SK-N-SH treated with all-trans-retinoic acid at 6 μM for 48 hours (cell line): ENCODE results near the gene B4GALT6.

Source experiments
- ATAC-seq: fragments of 200-7000 bp; cut with Tn5 transposase; 3 replicates; pipeline ENCODE4 v1.9.1; 2020; ENCODE audit warnings: mild to moderate bottlenecking, moderate library complexity
- ARNTL ChIP-seq: fragments of 450-650 bp; formaldehyde crosslinking; IDR thresholded peaks from 2 replicates; pipeline ENCODE4 v1.5.0; 2020; ENCODE audit warnings: low read depth, mild to moderate bottlenecking, moderate library complexity, borderline replicate concordance
- BACH2 ChIP-seq: fragments of 250-450 bp; sonication (Bioruptor Pico); IDR thresholded peaks from 2 replicates; pipeline ENCODE4 v1.9.0; 2021; ENCODE audit warnings: mild to moderate bottlenecking, borderline replicate concordance
- CREB5 ChIP-seq: fragments of 250-450 bp; sonication (Bioruptor Pico); IDR thresholded peaks from 2 replicates; pipeline ENCODE4 v1.5.1; 2020; ENCODE audit warnings: low read depth, mild to moderate bottlenecking, moderate library complexity
- CSDC2 ChIP-seq: fragments of 250-450 bp; sonication (Bioruptor Pico); IDR thresholded peaks from 2 replicates; pipeline ENCODE4 v1.5.0; 2020; ENCODE audit warnings: mild to moderate bottlenecking, moderate library complexity
- CSRNP3 ChIP-seq: fragments of 250-450 bp; sonication (Bioruptor Pico); IDR thresholded peaks from 2 replicates; pipeline ENCODE4 v1.5.1; 2021; ENCODE audit warnings: mild to moderate bottlenecking, moderate library complexity
- ESRRG ChIP-seq: fragments of 250-450 bp; sonication (Bioruptor Pico); IDR thresholded peaks from 2 replicates; pipeline ENCODE4 v1.6.1; 2021; ENCODE audit warnings: mild to moderate bottlenecking
- GLIS3 ChIP-seq: fragments of 250-450 bp; sonication (Bioruptor Pico); IDR thresholded peaks from 2 replicates; pipeline ENCODE4 v1.5.0; 2020; ENCODE audit warnings: mild to moderate bottlenecking, moderate library complexity
- ISL1 ChIP-seq: fragments of 250-450 bp; sonication (Bioruptor Pico); IDR thresholded peaks from 2 replicates; pipeline ENCODE4 v2.1.2; 2022; ENCODE audit warnings: mild to moderate bottlenecking, moderate library complexity
- OSR1 ChIP-seq: fragments of 250-450 bp; sonication (Bioruptor Pico); IDR thresholded peaks from 2 replicates; pipeline ENCODE4 v1.8.0; 2022; ENCODE audit warnings: moderate library complexity, mild to moderate bottlenecking, inconsistent platforms
- PATZ1 ChIP-seq: fragments of 250-450 bp; sonication (Bioruptor Pico); IDR thresholded peaks from 2 replicates; pipeline ENCODE4 v1.8.0; 2020; ENCODE audit warnings: mild to moderate bottlenecking, moderate library complexity, borderline replicate concordance
- POU6F1 ChIP-seq: fragments of 250-450 bp; sonication (Bioruptor Pico); IDR thresholded peaks from 2 replicates; pipeline ENCODE4 v1.8.0; 2021; ENCODE audit warnings: low read depth, mild to moderate bottlenecking, moderate library complexity, borderline replicate concordance
- PPARA ChIP-seq: fragments of 250-450 bp; sonication (Bioruptor Pico); IDR thresholded peaks from 2 replicates; pipeline ENCODE4 v1.5.0; 2020; ENCODE audit warnings: mild to moderate bottlenecking, borderline replicate concordance
- RARB ChIP-seq: fragments of 250-450 bp; sonication (Bioruptor Pico); IDR thresholded peaks from 2 replicates; pipeline ENCODE4 v1.8.0; 2021; ENCODE audit warnings: mild to moderate bottlenecking, moderate library complexity
- SNAI2 ChIP-seq: fragments of 250-450 bp; sonication (Bioruptor Pico); IDR thresholded peaks from 2 replicates; pipeline ENCODE4 v1.5.0; 2020; ENCODE audit warnings: mild to moderate bottlenecking, moderate library complexity
- TCF4 ChIP-seq: fragments of 250-450 bp; sonication (Bioruptor Pico); IDR thresholded peaks from 2 replicates; pipeline ENCODE4 v1.8.0; 2021; ENCODE audit warnings: mild to moderate bottlenecking, moderate library complexity, borderline replicate concordance
- TOX ChIP-seq: fragments of 250-450 bp; sonication (Bioruptor Pico); IDR thresholded peaks from 2 replicates; pipeline ENCODE4 v1.8.0; 2021; ENCODE audit warnings: mild to moderate bottlenecking, moderate library complexity, borderline replicate concordance
- TSHZ2 ChIP-seq: fragments of 250-450 bp; sonication (Bioruptor Pico); IDR thresholded peaks from 2 replicates; pipeline ENCODE4 v1.5.0; 2020; ENCODE audit warnings: mild to moderate bottlenecking, moderate library complexity
- ZC3H10 ChIP-seq: fragments of 250-450 bp; sonication (Bioruptor Pico); IDR thresholded peaks from 2 replicates; pipeline ENCODE4 v1.5.1; 2021; ENCODE audit warnings: mild to moderate bottlenecking, moderate library complexity
- ZFP3 ChIP-seq: fragments of 250-450 bp; sonication (Bioruptor Pico); IDR thresholded peaks from 2 replicates; pipeline ENCODE4 v1.5.0; 2020; ENCODE audit warnings: mild to moderate bottlenecking, moderate library complexity
- ZFP30 ChIP-seq: fragments of 450-650 bp; formaldehyde crosslinking; IDR thresholded peaks from 2 replicates; pipeline ENCODE4 v1.5.0; 2022; ENCODE audit warnings: mild to moderate bottlenecking, moderate library complexity
- ZNF565 ChIP-seq: fragments of 450-650 bp; formaldehyde crosslinking; conservative IDR thresholded peaks from 2 replicates; pipeline ENCODE4 v1.5.0; 2020; ENCODE audit warnings: low read depth, mild to moderate bottlenecking, moderate library complexity
- ZNF70 ChIP-seq: fragments of 450-650 bp; formaldehyde crosslinking; IDR thresholded peaks from 2 replicates; pipeline ENCODE4 v1.5.0; 2020; ENCODE audit warnings: mild to moderate bottlenecking, moderate library complexity
- ZNF8 ChIP-seq: fragments of 450-650 bp; formaldehyde crosslinking; IDR thresholded peaks from 2 replicates; pipeline ENCODE4 v1.5.0; 2020; ENCODE audit warnings: mild to moderate bottlenecking, moderate library complexity

Gene B4GALT6

GRCh38 chr18:31683106-31683505, 1.3 kb downstream of the B4GALT6 start:
- TF ChIP-seq GLIS3: no peak
- no peak for ATAC-seq

- ATAC-seq: no peak
- no peak for TF ChIP-seq ZC3H10 (CRISPR knock-in tag)
- TF ChIP-seq PATZ1: no peak
- TF ChIP-seq POU6F1 (CRISPR knock-in tag): no peak
- TF ChIP-seq ISL1 (CRISPR knock-in tag): no peak
- no peak for TF ChIP-seq ZFP30 (CRISPR knock-in tag)
- TF ChIP-seq GLIS3: no peak
- TF ChIP-seq RARB (CRISPR knock-in tag): no peak
- no peak for TF ChIP-seq ZNF8 (CRISPR knock-in tag)
- TF ChIP-seq CSDC2 (CRISPR knock-in tag): no peak
- no peak for TF ChIP-seq CSRNP3 (CRISPR knock-in tag)
- TF ChIP-seq ZNF70 (CRISPR knock-in tag): no peak
- TF ChIP-seq ZFP3 (CRISPR knock-in tag): no peak
- TF ChIP-seq ZNF565: no peak
- no peak for TF ChIP-seq ARNTL (CRISPR knock-in tag)
- TF ChIP-seq PPARA: no peak
- TF ChIP-seq TOX: no peak
- no peak for TF ChIP-seq TSHZ2
- TF ChIP-seq TCF4 (CRISPR knock-in tag): no peak
- TF ChIP-seq CREB5 (CRISPR knock-in tag): no peak
Observed at GRCh38 chr18:31680831-31681568, 3.4 kb downstream of the B4GALT6 start.

GRCh38 chr18:31680433-31680811, 4.0 kb downstream of the B4GALT6 start:
- ATAC-seq: no peak
- TF ChIP-seq POU6F1 (CRISPR knock-in tag) (no peak), SNAI2 (CRISPR knock-in tag) (no peak), BACH2 (no peak), ESRRG (CRISPR knock-in tag) (no peak), OSR1 (CRISPR knock-in tag) (no peak), ZNF8 (CRISPR knock-in tag) (no peak), PATZ1 (no peak), ISL1 (CRISPR knock-in tag) (no peak), ZC3H10 (CRISPR knock-in tag) (no peak), ZFP30 (CRISPR knock-in tag) (no peak), TSHZ2 (no peak), TCF4 (CRISPR knock-in tag) (no peak)
